ENCODE results near the gene SMCO4.

DNA sequence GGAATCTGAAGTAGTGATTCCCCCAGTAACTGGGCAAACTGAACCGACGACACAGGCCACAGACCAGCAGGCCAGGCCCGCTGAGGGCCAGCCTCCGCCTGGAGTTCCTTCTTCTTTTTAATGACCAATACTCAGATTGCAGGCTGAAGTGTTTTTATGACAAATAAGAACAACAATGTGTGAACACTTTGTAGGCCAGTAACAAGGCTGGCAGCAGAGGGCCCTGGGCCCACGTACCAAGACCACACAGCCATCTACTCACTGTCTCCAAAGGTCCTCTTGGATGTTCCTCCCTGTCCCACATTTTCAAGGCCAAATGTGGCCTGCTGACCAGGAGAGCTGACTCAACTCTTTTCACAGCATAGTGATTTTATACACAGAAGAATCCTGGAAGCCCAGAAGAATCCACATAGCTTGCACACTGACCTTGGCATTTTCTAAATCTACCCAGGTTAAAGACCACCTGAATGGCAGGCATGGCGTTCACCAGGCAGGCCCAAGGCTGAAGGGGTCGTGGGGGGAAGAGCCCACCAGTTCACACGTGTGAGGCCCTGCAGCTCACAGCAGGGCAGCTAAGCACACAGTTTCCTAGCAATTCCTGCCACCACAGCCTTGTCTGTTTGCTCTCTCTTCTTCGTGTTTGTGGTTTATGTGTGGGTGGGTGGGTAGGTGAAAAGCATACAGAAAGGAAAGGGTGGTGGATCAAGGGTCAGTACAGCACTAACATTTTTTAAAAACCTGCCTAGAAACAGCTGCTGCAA, 13.3 kb downstream of the SMCO4 start:
- TF ChIP-seq, protein P1, sequence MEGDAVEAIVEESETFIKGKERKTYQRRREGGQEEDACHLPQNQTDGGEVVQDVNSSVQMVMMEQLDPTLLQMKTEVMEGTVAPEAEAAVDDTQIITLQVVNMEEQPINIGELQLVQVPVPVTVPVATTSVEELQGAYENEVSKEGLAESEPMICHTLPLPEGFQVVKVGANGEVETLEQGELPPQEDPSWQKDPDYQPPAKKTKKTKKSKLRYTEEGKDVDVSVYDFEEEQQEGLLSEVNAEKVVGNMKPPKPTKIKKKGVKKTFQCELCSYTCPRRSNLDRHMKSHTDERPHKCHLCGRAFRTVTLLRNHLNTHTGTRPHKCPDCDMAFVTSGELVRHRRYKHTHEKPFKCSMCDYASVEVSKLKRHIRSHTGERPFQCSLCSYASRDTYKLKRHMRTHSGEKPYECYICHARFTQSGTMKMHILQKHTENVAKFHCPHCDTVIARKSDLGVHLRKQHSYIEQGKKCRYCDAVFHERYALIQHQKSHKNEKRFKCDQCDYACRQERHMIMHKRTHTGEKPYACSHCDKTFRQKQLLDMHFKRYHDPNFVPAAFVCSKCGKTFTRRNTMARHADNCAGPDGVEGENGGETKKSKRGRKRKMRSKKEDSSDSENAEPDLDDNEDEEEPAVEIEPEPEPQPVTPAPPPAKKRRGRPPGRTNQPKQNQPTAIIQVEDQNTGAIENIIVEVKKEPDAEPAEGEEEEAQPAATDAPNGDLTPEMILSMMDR (IDR thresholded peaks at IDR 0.05): no peak
- no peak for TF ChIP-seq POLR2A (IDR thresholded peaks at IDR 0.05)

Data from esophagus squamous epithelium (tissue), 4 donors.